Glomerular visceral epithelial cell (primary cell): ENCODE results near the gene CPPED1.

ENCODE experiments used
- DNase-seq: peaks from one replicate; pipeline ENCODE4 v3.0.0-alpha.2; 2016; ENCODE audit errors: extremely low spot score

The CPPED1 gene

GRCh38 chr16:12682432-12683165 lies 121.1 kb downstream of the CPPED1 start:
- no peak for DNase-seq

GRCh38 chr16:12681653-12682052 lies 122.0 kb downstream of the CPPED1 start:
- DNase-seq, result no peak

- no peak for DNase-seq
Measured at GRCh38 chr16:12680531-12680930, 123.2 kb downstream of the CPPED1 start.

- no peak for DNase-seq
Measured at GRCh38 chr16:12679660-12680272, 123.9 kb downstream of the CPPED1 start.

- DNase-seq, result no peak
Measured at GRCh38 chr16:12678983-12679382, 124.7 kb downstream of the CPPED1 start.

- DNase-seq, result no peak
Measured at GRCh38 chr16:12677502-12677901, 126.2 kb downstream of the CPPED1 start.

- peak; percentile 24 for DNase-seq
Measured at GRCh38 chr16:12675852-12676251, 127.8 kb downstream of the CPPED1 start.

- no peak for DNase-seq
Measured at GRCh38 chr16:12675046-12675445, 128.6 kb downstream of the CPPED1 start.

GRCh38 chr16:12674524-12674923 lies 129.2 kb downstream of the CPPED1 start:
- no peak for DNase-seq

- DNase-seq, result no peak
Measured at GRCh38 chr16:12674071-12674470, 129.6 kb downstream of the CPPED1 start.

GRCh38 chr16:12673466-12673865 lies 130.2 kb downstream of the CPPED1 start:
- DNase-seq, result no peak

- DNase-seq, result no peak
Measured at GRCh38 chr16:12672986-12673385, 130.7 kb downstream of the CPPED1 start.

GRCh38 chr16:12669908-12670307 lies 133.8 kb downstream of the CPPED1 start:
- DNase-seq, result no peak

GRCh38 chr16:12667909-12668308 lies 135.8 kb downstream of the CPPED1 start:
- DNase-seq, result no peak

- no peak for DNase-seq
Measured at GRCh38 chr16:12664164-12664733, 139.4 kb downstream of the CPPED1 start.

GRCh38 chr16:12661656-12662172 lies 142.0 kb downstream of the CPPED1 start:
- no peak for DNase-seq

GRCh38 chr16:12659871-12660270 lies 143.8 kb downstream of the CPPED1 start:
- no peak for DNase-seq

GRCh38 chr16:12658506-12658905 lies 145.2 kb downstream of the CPPED1 start:
- DNase-seq, result no peak

GRCh38 chr16:12655537-12655936 lies 148.2 kb downstream of the CPPED1 start:
- DNase-seq, result no peak

- DNase-seq, result no peak
Measured at GRCh38 chr16:12653820-12654392, 149.8 kb downstream of the CPPED1 start.

GRCh38 chr16:12652924-12653323 lies 150.8 kb downstream of the CPPED1 start:
- DNase-seq, result no peak

GRCh38 chr16:12651765-12652512 lies 151.7 kb downstream of the CPPED1 start:
- DNase-seq, result no peak
